Upper lobe of left lung (tissue), 4 donors: ENCODE results near the gene ITGA4.

Experiments
- POLR2A ChIP-seq, 4 donors: fragments of 450-650 bp; IDR thresholded peaks; one replicate each; pipeline ENCODE4 v1.5.1; 2016 to 2017; ENCODE audit warnings: antibody characterized with exemption in 4 of 4, mild to moderate bottlenecking in 2 of 4
- TF ChIP-seq, protein P1 (sequence below), 6 experiments: fragments of 450-650 bp in 4 of 6; fragments of 200-600 bp in 2 of 6; sonication (generic) in 2 of 6; IDR thresholded peaks; one replicate each; pipeline ENCODE4 v1.5.1; 2016 to 2019; ENCODE audit warnings: antibody characterized with exemption in 6 of 6

DNA sequence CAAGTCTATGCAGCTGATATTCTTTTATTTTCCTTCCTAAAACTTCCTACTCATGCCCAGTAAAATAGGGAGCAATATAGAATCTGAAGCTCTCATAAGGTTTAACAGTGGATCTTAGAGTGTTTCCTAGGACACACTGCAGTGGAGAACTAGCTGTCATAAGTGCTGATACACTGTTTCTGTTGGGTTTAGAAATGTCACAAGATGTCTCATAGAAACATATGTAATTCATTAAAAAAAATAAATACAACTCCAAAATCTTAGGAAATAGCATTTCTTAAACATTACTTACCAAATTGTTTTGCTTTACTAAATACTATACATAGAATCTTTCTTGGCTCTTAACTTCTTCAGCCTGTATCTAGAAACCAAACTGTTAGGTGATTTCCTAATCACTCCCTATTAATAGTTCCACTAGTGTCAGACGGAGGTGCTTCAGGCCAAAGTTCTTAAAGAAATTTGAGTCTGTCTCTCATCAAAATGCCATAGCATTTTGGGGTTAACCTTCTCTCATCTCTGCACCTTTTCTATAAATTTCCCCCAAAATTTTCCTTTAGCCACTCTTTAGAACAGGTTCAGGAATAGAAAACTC, 106.0 kb downstream of the ITGA4 start:
- TF ChIP-seq POLR2A (IDR thresholded peaks at IDR 0.05), result no peak
- TF ChIP-seq, protein P1, sequence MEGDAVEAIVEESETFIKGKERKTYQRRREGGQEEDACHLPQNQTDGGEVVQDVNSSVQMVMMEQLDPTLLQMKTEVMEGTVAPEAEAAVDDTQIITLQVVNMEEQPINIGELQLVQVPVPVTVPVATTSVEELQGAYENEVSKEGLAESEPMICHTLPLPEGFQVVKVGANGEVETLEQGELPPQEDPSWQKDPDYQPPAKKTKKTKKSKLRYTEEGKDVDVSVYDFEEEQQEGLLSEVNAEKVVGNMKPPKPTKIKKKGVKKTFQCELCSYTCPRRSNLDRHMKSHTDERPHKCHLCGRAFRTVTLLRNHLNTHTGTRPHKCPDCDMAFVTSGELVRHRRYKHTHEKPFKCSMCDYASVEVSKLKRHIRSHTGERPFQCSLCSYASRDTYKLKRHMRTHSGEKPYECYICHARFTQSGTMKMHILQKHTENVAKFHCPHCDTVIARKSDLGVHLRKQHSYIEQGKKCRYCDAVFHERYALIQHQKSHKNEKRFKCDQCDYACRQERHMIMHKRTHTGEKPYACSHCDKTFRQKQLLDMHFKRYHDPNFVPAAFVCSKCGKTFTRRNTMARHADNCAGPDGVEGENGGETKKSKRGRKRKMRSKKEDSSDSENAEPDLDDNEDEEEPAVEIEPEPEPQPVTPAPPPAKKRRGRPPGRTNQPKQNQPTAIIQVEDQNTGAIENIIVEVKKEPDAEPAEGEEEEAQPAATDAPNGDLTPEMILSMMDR (IDR thresholded peaks at IDR 0.05), result no peak
